Thoracic aorta (tissue), 2 donors: ENCODE results near the gene GOLGA8A. TPM values are rescaled to one million over a fixed set of nuclear protein-coding genes. Genes with fewer than 3 reads are reported as not detected.

ENCODE experiments used
- ATAC-seq: fragments of 150-250 bp; one replicate; pipeline ENCODE4 v1.8.0; 2017; ENCODE audit warnings: low read depth; ENCODE audit not compliant: insufficient number of reproducible peaks, low FRiP score
- DNase-seq: peaks from one replicate; pipeline ENCODE4 v3.0.0-alpha.2; 2020; ENCODE audit warnings: low spot score
- H3K27ac ChIP-seq, 2 donors: fragments of 200-600 bp; sonication (generic); 1 replicate in 1 of 2; 2 replicates in 1 of 2; pipeline ENCODE4 v1.5.1; 2016; ENCODE audit warnings: mild to moderate bottlenecking in 2 of 2, moderate library complexity in 2 of 2
- H3K27me3 ChIP-seq: fragments of 200-600 bp; sonication (generic); replicated peaks from 2 replicates; pipeline ENCODE4 v1.6.0; 2016; ENCODE audit warnings: mild to moderate bottlenecking; ENCODE audit not compliant: insufficient read depth
- H3K36me3 ChIP-seq: fragments of 200-600 bp; sonication (generic); one replicate; pipeline ENCODE4 v1.5.1; 2016
- H3K4me1 ChIP-seq, 2 donors: fragments of 200-600 bp; sonication (generic); 1 replicate in 1 of 2; 2 replicates in 1 of 2; pipeline versions ENCODE4 v1.5.1 to v1.6.0; 2016; ENCODE audit warnings: low read depth in 2 of 2, mild to moderate bottlenecking in 1 of 2; ENCODE audit not compliant: control insufficient read depth in 1 of 2
- H3K4me3 ChIP-seq: fragments of 200-600 bp; sonication (generic); 2 replicates; pipeline ENCODE4 v1.5.1; 2016; ENCODE audit warnings: mild to moderate bottlenecking
- H3K9me3 ChIP-seq: fragments of 200-600 bp; sonication (generic); 2 replicates; pipeline ENCODE4 v1.5.1; 2016
- CTCF ChIP-seq: fragments of 200-600 bp; sonication (generic); IDR thresholded peaks from one replicate; pipeline ENCODE4 v1.5.1; 2019; ENCODE audit warnings: antibody characterized with exemption
- total RNA-seq, 2 donors: library from RNA; depleted of rRNA; stranded (reverse); fragments of >200 nt; gene quantifications; one replicate each; pipeline versions ENCODE4 v1.1.0 to v1.2.3, GENCODE V29; 2016

GOLGA8A gene
- total RNA-seq, 2 donors from 2014 or later: 48.6 to 104 TPM

DNA sequence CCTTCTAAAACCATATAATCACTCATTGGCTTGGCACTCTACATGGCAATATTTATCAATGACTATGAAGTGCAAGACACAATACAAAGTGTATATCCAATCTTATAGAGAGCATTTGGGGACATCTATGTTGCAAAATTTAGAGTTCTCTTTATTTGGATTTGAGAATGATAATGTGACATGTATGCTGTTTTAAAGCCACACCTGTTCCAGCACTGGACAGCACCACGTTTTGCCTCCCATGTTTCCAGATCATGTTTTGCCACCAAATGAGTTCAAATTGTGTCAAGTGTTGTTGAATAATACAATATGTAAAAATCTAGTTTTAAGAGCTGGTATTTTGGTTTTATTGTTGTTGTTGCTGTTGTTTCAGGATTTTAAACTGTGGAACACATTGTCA, 33.3 kb upstream of the GOLGA8A start:
- no peaks in the 10 kb centered on the region for H3K27me3 ChIP-seq
- no peaks in the 10 kb centered on the region for H3K36me3 ChIP-seq
- no peaks in the 10 kb centered on the region for H3K9me3 ChIP-seq
- no peak for TF ChIP-seq CTCF
- DNase-seq (no peak), ATAC-seq (no peak)
- no peaks in the 10 kb centered on the region for H3K4me1 ChIP-seq
- H3K27ac ChIP-seq: no peak overlapping the region
- H3K4me3 ChIP-seq: no peak overlapping the region

DNA sequence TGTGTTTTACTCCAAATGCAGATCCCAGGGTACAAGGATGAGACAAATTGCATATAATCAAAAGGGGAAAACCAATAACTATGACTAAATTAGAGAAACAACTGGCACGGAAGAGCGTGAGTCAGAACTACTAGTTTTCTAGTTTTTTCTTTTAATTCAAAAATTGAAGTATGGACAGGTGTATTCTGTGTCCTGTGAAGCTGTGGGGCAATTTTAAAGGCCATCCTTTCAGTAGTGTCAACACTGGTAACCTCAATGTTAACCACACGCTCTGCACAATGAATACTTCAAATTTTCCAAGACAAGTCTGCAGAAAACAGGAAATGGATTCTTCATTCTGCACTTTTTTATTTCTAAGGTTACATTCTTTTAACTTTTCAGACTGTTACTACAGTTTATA, 32.5 kb upstream of the GOLGA8A start:
- ATAC-seq: no peak
- no peak overlapping the region for H3K4me3 ChIP-seq
- H3K4me1 ChIP-seq: no peaks in the 10 kb centered on the region
- no peaks in the 10 kb centered on the region for H3K36me3 ChIP-seq
- H3K27ac ChIP-seq: no peak overlapping the region
- no peak for TF ChIP-seq CTCF
- no peak for DNase-seq
- no peaks in the 10 kb centered on the region for H3K27me3 ChIP-seq
- no peaks in the 10 kb centered on the region for H3K9me3 ChIP-seq

GRCh38 chr15:34461730-34462129, 24.1 kb upstream of the GOLGA8A start:
- no peak for TF ChIP-seq CTCF
- DNase-seq (no peak), ATAC-seq (no peak)
- Histone ChIP-seq H3K9me3 (no peaks in the 10 kb centered on the region), H3K4me3 (no peak overlapping the region), H3K27ac (no peak overlapping the region), H3K36me3 (no peaks in the 10 kb centered on the region), H3K27me3 (no peaks in the 10 kb centered on the region), H3K4me1 (no peaks in the 10 kb centered on the region)

GRCh38 chr15:34460451-34460850, 22.8 kb upstream of the GOLGA8A start:
- TF ChIP-seq CTCF: no peak
- H3K4me1 ChIP-seq: no peaks in the 10 kb centered on the region
- H3K27me3 ChIP-seq: no peaks in the 10 kb centered on the region
- no peak overlapping the region for H3K4me3 ChIP-seq
- no peaks in the 10 kb centered on the region for H3K9me3 ChIP-seq
- no peaks in the 10 kb centered on the region for H3K36me3 ChIP-seq
- ATAC-seq (no peak), DNase-seq (no peak)
- H3K27ac ChIP-seq: no peak overlapping the region

- ATAC-seq (no peak), DNase-seq (no peak)
- no peaks in the 10 kb centered on the region for H3K4me1 ChIP-seq
- H3K36me3 ChIP-seq: no peaks in the 10 kb centered on the region
- H3K27ac ChIP-seq: no peak overlapping the region
- no peak overlapping the region for H3K4me3 ChIP-seq
- H3K27me3 ChIP-seq: no peaks in the 10 kb centered on the region
- no peaks in the 10 kb centered on the region for H3K9me3 ChIP-seq
- TF ChIP-seq CTCF: no peak
These were observed 19.1 kb upstream of the GOLGA8A start for GRCh38 chr15:34456658-34457057.
